ENCODE results near the gene KLKB1.
"Not testable (repeated sequence)": the region's sequence is repeated elsewhere in the genome, so short reads cannot be mapped to it uniquely, and the experiment has no call there.

The KLKB1 gene

GRCh38 chr4:186265683-186266652, 38.7 kb downstream of the KLKB1 start, which contains the start of gene F11:
F11 (plus strand) TSS chr4:186266189; CDS start chr4:186267137, 948 bp downstream.
- no peak for DNase-seq

- no peak for DNase-seq
Measured at GRCh38 chr4:186266729-186267456, 39.6 kb downstream of the KLKB1 start.

GRCh38 chr4:186271081-186271678, 43.9 kb downstream of the KLKB1 start:
- no peak for DNase-seq

GRCh38 chr4:186272699-186273391, 45.5 kb downstream of the KLKB1 start:
- no peak for DNase-seq

GRCh38 chr4:186273392-186273789, 46.1 kb downstream of the KLKB1 start:
- DNase-seq, result not testable (repeated sequence)

- DNase-seq, result no peak
Measured at GRCh38 chr4:186283311-186283710, 56.0 kb downstream of the KLKB1 start.

- no peak for DNase-seq
Measured at GRCh38 chr4:186285147-186285546, 57.8 kb downstream of the KLKB1 start.

GRCh38 chr4:186286581-186286980, 59.3 kb downstream of the KLKB1 start:
- DNase-seq, result no peak

GRCh38 chr4:186291256-186291890, 64.1 kb downstream of the KLKB1 start:
- no peak for DNase-seq

GRCh38 chr4:186294160-186294559, 66.9 kb downstream of the KLKB1 start:
- no peak for DNase-seq

GRCh38 chr4:186296481-186296880, 69.2 kb downstream of the KLKB1 start:
- no peak for DNase-seq

- peak; percentile 59 for DNase-seq
Measured at GRCh38 chr4:186297013-186297645, 69.8 kb downstream of the KLKB1 start.

GRCh38 chr4:186298031-186298647, 70.8 kb downstream of the KLKB1 start:
- no peak for DNase-seq

GRCh38 chr4:186299291-186299690, 72.0 kb downstream of the KLKB1 start:
- no peak for DNase-seq

GRCh38 chr4:186300659-186301390, 73.5 kb downstream of the KLKB1 start:
- no peak for DNase-seq

GRCh38 chr4:186304216-186304615, 76.9 kb downstream of the KLKB1 start:
- no peak for DNase-seq

GRCh38 chr4:186304866-186305505, 77.7 kb downstream of the KLKB1 start:
- no peak for DNase-seq

- no peak for DNase-seq
Measured at GRCh38 chr4:186307497-186307896, 80.2 kb downstream of the KLKB1 start.

GRCh38 chr4:186307916-186308315, 80.6 kb downstream of the KLKB1 start:
- DNase-seq, result no peak

All from 8988T (cell line).